Measurements from ENCODE around the gene SLC9A1. TPM values are rescaled to one million over a fixed set of nuclear protein-coding genes. Genes with fewer than 3 reads are reported as not detected.

Gene SLC9A1
- total and polyA plus RNA-seq, 2 of the 8 experiments (the other 6 are each of a cell fraction or from before 2014, with no cell fraction given), result 11.3 to 25.1 TPM

DNA sequence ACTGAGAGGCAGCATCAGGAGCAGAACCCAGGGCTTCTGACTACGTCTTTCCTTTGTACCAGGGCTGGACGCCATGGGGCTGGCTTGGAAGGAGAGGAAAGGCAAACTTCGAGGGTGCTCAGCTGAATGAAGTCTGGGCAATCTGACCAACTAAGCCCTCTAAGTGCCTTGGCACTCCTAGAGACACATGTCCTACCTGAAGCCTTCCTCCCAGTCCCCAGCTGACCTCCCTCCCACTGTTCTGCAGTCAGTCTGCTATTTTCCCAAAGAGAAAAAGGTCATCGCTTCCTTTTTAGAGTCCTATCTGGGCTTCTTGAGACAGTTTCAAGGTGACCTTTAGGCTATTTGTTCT, 5.2 kb downstream of the SLC9A1 start:
- Histone ChIP-seq H2AK5ac (ENCODE audit: low read depth, low read length) (no peak overlapping the region), H3K23ac (ENCODE audit: insufficient read length) (no peak overlapping the region), H4K91ac (replicated peaks; ENCODE audit: insufficient read length, low read length) (no peak overlapping the region), H3K27ac (ENCODE audit: low read depth, low read length) (no peak overlapping the region), H2BK5ac (ENCODE audit: low read depth, low read length) (no peak overlapping the region), H4K20me1 (replicated peaks in 1 of 2; ENCODE audit: control insufficient read depth in 1 of 2, insufficient read depth in 2 of 2, low read length in 2 of 2) (peaks cover 0 to 11% of the 10 kb centered on the region in 2 experiments), H4K8ac (ENCODE audit: extremely low read depth, insufficient read depth, low read length) (no peak overlapping the region), H2BK15ac (ENCODE audit: low read length) (no peak overlapping the region), H3K4me3 (ENCODE audit: extremely low read depth in 1 of 4, insufficient read depth in 2 of 4, low read depth in 3 of 4, low read length in 4 of 4) (no peak overlapping the region), H2BK12ac (ENCODE audit: low read depth, low read length) (no peak overlapping the region), H3K4me1 (replicated peaks in 1 of 4; ENCODE audit: control insufficient read depth in 3 of 4, insufficient read depth in 4 of 4, low read length in 3 of 4) (peaks cover 4 to 20% (median 13%) of the 10 kb centered on the region in 4 experiments), H3K4me2 (ENCODE audit: insufficient read depth in 1 of 2, low read depth in 2 of 2, low read length in 2 of 2) (no peak overlapping the region), H2BK20ac (ENCODE audit: low read length) (no peak overlapping the region), H3K36me3 (ENCODE audit: control insufficient read depth in 2 of 4, insufficient read depth in 4 of 4, low read length in 3 of 4) (peaks cover 0 to 2% (median 0%) of the 10 kb centered on the region in 4 experiments; a peak in 2 of 8 replicates), H3K14ac (ENCODE audit: insufficient read length) (no peak overlapping the region), H2BK120ac (replicated peaks; ENCODE audit: low read depth, low read length) (no peak overlapping the region), H3K27me3 (replicated peaks in 1 of 4; ENCODE audit: control insufficient read depth in 3 of 4, extremely low read depth in 1 of 4, insufficient read depth in 3 of 4, low read length in 3 of 4) (no peaks in the 10 kb centered on the region; a peak in 1 of 7 replicates), H3K79me1 (ENCODE audit: low read depth, low read length) (peaks cover 23% of the 10 kb centered on the region), H3K56ac (replicated peaks; ENCODE audit: insufficient read length, low read depth, low read length) (no peak overlapping the region), H4K5ac (ENCODE audit: insufficient read length, low read depth, low read length) (no peak overlapping the region), H3K23me2 (ENCODE audit: low read depth, low read length) (peaks cover 3% of the 10 kb centered on the region; the same call in 1 of the 2 replicates), H3K4ac (replicated peaks; ENCODE audit: insufficient read length, low read depth, low read length) (no peak overlapping the region), H3K9ac (replicated peaks in 1 of 4; ENCODE audit: extremely low read depth in 1 of 4, low read depth in 3 of 4, low read length in 3 of 4) (0 out of 7 replicates have a peak overlapping the region, but pooled peaks of 1 of the 4 experiments have one; percentile 13), H3K9me3 (ENCODE audit: insufficient read depth in 2 of 2, low read depth in 1 of 2, low read length in 1 of 2) (no peaks in the 10 kb centered on the region), H3K79me2 (ENCODE audit: control insufficient read depth in 1 of 2, insufficient read depth in 2 of 2, low read length in 2 of 2) (peaks cover 0 to 41% of the 10 kb centered on the region in 2 experiments; a peak in 3 of 4 replicates), H2AFZ (ENCODE audit: low read length) (no peak overlapping the region), H3K18ac (ENCODE audit: extremely low read depth, low read length) (no peak overlapping the region)
- ChIA-PET POLR2A (ENCODE audit: partially characterized antibody) (interaction anchor here (1.8 to 14.6 kb wide), 3 partner anchors 9 to 110 kb away, joined by 5 to 257 read pairs (median 6); no protein-coding TSS in a partner anchor), CTCF (ENCODE audit: partially characterized antibody) (interaction anchor here (0.6 to 11.0 kb wide), 7 partner anchors 11 to 458 kb away, joined by 3 to 151 read pairs (median 5); no protein-coding TSS in a partner anchor)
- FAIRE-seq (no peak), DNase-seq (ENCODE audit: low read depth in 1 of 2, low spot score in 2 of 2) (no peak)
- 82% methylated on average over 4 of the region's 4 CpGs; no CpG with 5 or more reads in 1 of the 2 experiments for WGBS, 2 experiments (ENCODE audit: extremely low coverage in 1 of 2, insufficient coverage in 1 of 2, insufficient read length in 1 of 2, insufficient replicate concordance in 2 of 2, low coverage in 1 of 2, low lambda C conversion rate in 2 of 2, missing lambda C conversion rate in 1 of 2)
- TF ChIP-seq TBP (IDR thresholded peaks at IDR 0.05; ENCODE audit: low read depth, low read length), result no peak
- no peak for TF ChIP-seq NRF1 (IDR thresholded peaks at IDR 0.05; ENCODE audit: low read depth, low read length)

Measured in H1 (cell line).